Stimulated activated CD8-positive, alpha-beta memory T cell treated with anti-CD3 and anti-CD28 coated beads, Interleukin-7, amount 100 ng/mL, for 48 hours (primary cell): ENCODE data around the gene PIMREG.

Experiments
- DNase-seq, 2 donors: peaks; one replicate each; pipeline ENCODE4 v3.0.0-alpha.2; 2020; ENCODE audit warnings: low read depth in 1 of 2; ENCODE audit errors: extremely low read depth in 1 of 2

Gene PIMREG, protein sequence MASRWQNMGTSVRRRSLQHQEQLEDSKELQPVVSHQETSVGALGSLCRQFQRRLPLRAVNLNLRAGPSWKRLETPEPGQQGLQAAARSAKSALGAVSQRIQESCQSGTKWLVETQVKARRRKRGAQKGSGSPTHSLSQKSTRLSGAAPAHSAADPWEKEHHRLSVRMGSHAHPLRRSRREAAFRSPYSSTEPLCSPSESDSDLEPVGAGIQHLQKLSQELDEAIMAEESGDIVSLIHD

DNA sequence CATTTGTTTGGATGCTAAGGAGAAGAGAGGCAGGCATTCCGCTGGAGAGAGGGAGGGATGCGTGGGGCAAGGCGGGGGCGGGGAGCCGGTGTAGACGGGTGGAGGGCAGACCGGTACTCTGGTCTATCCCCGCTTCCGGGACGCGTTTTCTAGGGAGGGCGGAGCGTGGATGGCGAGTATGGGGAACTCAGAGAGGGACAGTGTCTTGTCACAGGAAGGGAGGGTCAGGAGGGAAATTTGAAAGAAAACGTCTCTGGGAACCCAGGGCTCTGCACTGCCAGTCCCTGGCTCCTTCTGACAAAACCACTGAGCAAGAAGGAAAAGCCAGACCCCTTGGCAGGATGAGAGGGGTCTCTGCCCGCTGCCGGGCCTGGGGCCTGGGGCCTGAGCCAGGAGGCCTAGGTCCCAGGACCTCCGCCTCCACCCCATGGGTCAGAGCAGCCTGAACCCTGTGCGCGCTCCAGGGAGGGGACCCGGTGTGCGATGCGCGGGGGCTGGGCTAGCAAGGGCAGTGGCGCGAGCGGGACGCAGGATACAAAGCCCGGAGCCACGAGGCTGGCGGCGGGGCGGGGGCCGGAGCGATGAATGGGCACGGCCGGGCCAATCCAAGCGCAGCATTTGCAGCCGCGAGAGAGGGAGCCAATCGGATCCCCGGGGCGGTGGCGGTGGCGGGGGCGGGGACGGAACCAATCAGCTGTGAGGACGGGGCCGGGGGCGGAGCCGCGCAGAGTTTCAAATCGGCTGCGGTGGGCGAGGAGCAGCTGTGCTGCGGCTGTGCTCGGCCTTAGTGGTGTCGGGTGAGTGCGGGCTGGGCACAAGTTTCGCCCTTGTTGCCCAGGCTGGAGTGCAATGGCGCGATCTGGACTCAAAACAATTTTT is at the start of gene PIMREG:
TSS of gene PIMREG (plus strand) at position 764 of the 879 bp plus-strand sequence. CDS start 656 bp downstream, outside the sequence.
- DNase-seq: peak; percentile 86 to 93

DNA sequence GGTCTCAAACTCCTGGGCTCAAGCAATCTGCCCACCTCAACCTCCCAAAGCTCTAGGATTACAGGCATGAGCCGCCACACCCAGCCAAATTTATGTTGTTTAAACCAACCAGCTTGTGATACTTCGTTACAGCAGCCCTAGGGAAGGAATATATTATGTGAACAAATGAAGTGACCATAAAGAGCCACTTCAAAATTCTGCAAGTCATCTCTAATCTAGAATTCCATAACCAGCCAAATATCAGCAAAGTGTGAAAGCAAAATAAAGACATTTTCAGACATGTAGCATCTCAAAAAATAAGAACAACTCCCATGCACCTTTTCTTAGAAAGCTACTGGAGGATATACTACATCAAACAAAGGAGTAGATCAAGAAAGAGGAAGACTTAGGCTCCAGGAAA is 45.3 kb upstream of the PIMREG start:
- DNase-seq: no peak

DNA sequence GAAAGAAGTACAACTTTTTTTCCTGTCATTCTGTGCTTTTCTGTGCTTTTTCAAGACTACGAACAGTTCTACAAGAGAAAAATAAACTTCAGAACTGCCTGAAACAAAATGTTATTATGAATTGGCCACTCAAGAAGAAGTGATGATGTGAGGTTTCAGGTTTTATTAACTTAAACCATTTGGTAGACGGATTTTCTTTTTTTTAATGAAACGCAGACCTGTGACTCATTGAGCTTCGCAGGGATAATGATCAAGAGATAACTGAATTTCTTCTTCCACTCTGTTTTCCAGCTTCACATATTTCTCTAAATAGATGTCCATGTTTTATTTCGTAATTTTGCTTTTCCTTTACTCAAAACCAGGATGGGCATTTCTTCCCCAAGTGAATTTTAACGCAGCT is 42.0 kb upstream of the PIMREG start:
- no peak for DNase-seq

DNA sequence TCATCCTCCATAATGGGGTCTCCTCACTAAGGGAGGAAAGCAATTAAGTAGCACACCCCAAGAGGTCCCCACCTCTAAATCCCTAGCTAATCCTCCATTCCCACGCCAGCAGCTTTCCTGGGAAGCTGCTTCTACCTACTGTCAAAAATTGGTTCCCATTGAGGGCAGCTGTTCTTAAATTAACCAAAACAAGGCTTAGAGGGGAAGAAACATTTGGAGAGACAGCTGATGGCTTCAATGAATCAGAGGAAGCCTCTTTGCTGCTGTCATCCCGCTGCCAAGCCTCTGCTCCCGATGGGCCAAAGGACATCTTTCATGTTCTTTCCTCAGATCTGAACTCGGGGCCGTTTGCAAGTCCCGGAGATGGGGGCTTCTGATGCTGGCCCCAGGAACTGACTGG is 36.0 kb upstream of the PIMREG start:
- DNase-seq: no peak

DNA sequence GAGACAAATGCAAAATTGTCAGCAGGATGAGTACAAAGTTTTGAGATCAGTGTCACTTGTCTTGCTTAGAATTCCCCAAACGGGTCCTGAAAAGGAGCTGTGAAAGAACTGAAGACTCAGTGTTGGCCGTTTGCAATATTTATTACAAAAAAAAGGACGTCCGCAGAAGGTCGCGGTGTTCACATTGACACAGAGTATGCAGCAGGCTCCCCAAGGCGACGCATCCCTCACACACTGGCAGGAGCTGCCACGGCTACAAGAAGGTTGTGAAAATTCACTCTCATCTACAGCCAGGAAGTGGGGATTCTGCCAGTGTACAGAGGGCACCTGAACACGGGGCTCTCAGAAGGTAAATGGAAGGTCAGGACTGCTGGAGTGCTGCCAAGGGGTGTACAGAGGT is 35.5 kb upstream of the PIMREG start:
- DNase-seq: no peak

DNA sequence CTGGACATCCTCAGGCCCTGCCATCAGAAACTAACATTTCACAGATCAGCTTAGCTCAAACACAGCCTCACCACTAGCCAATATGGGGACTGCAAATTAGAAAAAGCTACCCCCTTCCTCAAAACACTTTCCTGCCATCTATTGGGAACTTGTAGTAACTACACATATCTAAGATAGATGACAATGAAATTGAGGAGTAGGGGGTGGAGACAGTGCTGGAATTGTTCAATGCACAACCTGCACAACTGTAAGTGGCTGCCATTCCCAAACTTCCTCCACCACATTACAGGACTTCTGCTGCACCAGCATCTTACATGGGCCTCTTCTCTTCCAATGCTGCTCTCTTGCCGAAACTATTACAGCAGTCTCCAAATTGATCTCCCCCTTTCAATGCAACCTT is 31.2 kb upstream of the PIMREG start:
- DNase-seq: no peak

DNA sequence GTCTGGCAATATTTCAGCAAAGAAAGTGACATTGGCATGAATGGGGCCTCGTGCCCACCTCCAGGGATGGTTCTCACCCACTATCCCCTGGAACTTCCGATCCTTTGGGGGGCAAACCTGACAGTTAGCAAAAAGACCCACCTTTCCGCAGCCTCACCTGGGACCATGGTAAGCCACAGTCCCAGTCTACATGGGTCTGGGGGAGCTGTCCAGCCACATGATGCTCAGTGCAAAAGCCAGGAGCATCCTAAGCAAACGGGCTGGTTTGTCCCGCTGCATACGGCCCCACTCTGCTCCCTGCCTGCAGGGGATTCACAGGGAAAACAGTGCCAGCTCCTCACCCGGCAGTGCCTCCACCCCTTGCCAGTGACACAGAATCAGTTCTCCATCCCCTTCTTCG is 28.6 kb upstream of the PIMREG start:
- DNase-seq: no peak

DNA sequence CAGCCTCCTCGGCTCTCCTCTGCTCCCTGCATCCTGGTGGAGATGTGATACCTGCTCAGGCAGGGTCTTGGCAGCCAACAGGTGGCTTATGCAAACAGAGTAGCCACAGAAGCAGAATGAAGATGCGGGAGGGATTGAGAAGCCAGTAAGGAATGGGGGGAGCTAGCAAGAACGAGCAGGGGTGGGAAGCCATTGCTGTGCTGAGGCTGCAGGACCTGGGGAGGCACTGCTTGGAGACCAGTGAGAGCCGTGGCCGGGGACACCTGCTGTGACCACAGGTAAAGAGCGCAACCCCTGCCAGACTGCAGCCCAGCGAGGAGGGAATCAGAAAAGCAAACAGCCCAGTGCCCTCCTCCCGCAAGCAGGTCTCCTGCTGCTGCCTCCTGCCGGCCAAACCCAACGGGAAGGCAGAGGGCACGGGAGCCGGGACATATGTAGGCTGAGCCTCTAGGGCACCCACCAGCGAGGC is 24.0 kb upstream of the PIMREG start:
- DNase-seq: no peak

DNA sequence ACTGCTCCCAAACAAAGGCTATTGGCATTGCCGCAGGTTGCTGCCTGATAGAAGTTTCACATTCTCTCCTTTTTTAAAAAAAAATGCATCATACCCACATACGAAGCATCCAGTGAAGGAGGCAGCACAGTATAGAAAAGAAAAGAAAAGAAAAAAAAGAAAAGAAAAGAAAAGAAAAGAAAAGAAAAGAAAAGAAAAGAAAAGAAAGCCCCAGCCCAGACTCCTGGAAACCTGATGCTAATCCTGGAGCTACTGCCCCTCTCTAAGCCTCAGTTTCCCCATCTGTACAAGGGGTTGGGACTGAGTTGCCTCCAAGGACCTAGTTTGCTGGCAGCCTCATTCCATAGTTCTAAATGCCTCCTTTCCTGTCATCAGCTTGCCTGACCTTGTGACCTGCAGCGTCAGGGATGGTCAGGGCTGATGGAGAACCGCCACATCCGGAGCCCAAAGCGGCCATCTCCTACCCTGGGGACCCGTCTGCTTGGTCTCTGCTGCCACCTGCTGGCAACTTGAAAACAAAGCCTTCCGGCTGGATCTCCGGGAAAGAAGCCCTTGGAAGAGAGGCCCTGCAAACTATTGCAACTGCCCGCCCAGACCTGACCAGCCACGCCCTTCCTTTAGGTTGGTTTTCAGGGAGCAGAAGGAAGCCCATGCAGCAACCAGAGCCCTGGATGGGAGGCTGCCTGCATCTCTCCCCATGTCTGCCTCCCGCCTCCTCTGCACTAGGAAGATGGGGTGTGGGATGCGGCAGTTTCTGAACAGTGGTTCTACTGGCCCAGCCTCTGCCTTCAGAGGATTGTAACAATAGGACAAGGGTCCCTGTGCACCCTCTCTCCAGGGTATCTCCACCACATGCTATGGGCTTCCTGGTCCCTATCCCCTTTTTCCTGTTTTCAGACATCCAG is 22.3 kb upstream of the PIMREG start:
- DNase-seq: peak; percentile 29 to 54

DNA sequence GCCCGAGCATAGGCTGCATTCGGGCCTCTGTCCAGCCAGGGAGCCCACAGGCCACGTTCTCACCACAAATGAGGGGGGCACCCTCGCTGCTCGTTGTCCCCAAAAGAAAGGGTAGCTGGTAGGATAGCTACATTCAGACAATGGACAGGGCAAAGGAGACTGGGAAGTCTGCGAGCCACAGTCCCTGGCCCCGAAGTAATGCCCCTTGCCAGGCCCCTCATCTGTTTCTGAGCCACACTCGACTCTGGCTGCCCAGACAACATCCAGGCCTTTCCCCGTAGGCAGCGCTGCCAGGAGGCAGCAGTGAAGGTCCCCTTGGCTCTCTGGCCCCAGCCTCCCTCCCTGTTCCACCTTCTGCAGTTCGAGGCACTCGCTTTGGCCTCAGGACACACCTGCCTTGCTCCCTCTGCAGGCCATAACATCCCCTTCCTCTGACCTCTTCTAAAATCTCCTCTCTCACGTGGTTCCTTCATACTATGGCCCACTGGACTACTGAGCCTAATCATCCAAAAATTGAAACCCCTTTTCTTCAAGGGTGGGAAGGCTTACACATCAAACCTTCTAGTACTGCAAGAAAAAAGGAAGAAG is 21.5 kb upstream of the PIMREG start:
- DNase-seq: no peak

DNA sequence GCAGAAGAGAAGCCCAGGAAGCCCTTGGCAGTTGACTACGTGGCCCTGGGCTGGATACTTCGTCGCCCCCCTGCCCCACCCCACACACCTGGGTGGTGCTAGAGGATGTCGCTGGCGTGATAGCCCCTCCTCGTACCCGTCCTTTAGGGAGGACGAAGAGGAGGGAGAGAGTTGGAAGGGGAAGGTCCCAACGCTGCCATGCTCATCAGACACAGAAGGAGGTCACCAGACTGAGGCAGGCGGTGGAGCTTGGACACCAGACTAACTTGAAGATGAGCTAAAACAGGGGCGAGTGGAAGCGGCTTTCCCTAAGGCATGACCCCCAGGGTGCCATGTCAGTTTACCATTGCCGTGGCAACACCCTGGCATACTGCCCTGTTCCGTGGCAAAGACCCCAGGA is 20.3 kb upstream of the PIMREG start:
- no peak for DNase-seq

DNA sequence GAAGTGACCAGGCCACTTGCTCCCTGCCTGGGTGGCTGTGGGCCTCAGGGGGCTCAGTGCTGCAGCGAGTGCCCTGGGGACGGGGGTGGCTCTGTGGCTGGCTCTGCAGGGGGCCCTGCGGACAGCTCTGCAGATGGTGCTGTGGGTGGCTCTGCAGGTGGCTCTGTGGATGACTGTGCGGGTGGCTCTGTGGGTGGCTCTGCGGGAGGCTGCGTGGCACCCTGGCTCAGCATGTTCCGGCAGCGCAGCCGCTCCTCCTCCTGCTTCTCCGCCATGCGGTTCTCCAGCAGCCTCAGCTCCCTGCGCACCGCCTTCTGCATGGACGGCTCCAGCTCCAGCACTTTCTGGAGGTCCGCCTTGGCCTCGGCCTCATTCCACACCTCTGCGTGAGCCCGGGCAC is 18.8 kb upstream of the PIMREG start:
- no peak for DNase-seq

DNA sequence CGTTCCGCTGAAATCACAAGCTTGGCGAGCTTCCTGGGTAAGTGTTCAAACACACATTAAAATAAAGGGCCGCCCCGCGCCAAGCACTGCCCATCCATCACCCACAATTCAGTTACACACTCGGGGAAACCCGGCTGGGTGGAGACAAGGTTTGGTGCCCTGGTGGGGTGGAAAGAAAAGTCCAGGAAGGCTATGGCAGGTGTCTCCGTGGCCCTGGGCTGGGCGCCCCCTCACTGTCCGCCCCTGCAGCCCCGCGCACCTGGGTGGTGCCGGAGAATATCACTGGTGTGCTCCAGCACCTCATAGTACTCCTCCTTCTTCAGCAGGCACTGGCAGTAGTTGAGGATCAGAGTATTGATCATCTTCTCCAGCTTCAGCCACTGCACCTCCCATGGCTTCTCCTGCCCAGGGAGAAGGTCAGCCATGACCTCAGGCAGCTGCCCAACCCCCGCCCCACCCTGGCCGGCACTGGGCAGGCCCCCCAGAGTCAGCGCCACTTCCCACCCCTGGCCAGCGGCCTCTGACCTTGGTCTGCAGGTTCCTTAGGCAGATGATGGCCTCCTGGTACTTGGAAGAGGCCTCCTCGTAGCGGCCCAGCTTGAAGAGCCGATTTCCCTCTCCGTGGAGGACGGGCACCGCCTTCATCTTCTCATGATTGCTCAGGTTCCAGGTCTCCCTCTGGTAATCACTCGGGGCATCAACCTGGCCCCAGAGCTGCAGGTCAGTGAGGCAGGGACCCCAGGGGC is 17.7 kb upstream of the PIMREG start:
- no peak for DNase-seq

DNA sequence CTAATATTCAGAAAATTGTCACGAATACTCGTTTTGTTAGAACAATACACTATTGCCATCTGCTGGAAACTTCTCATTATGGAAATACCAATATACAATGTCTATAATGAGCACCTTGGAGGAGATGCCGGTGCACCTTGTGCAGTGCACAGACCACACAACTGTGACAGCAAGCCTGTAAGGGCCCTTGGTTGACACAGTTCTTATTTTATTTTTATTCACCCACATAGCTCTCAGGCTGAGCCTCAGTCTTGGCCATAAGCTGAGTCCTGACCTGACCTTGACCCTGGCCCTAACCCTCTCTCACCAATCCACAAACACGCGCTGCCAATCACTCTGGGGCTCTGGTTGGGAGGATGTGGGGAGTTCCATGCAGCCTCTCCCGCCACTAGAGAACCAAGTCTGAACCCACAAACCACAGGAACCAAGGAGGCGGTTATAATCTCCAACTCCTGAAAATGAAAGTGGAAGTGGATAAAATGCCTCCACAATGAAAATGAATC is 16.9 kb upstream of the PIMREG start:
- peak; percentile 13 to 40 for DNase-seq

DNA sequence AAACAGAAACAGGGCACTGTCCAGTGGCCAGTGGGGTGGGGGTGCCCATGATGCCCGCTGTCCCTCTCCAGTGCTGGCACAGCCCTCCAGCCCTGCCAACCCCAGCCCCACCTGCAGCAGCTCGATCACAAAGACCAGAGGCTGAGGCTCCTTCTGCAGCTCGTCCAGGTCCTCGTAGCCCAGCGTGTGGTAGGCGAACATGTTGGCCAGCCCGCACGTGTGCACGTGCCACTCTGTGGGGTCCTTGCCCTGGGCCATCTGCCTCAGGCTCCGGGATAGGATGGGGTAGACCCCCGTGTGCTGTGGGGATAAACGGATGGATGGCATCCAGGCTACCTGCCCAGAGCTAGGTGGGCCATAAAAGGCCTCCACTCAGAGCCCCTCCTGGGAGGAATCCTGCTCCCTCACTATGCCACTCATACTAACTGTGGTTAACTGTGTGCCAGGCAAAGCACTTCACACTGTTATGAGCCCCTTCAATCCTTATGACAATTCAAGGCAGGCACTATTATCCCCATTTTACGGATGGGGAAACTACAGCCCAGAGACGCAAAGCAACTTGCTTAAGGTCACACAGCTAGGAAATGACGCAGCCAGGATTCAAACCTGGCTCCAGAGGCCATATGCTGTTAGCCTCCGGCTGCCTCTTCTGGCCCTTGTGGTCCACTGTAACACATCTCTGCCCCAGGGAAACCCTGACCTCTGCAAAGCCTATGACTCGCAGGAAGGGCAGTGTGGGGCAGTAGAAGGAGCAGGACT is 15.9 kb upstream of the PIMREG start:
- no peak for DNase-seq

DNA sequence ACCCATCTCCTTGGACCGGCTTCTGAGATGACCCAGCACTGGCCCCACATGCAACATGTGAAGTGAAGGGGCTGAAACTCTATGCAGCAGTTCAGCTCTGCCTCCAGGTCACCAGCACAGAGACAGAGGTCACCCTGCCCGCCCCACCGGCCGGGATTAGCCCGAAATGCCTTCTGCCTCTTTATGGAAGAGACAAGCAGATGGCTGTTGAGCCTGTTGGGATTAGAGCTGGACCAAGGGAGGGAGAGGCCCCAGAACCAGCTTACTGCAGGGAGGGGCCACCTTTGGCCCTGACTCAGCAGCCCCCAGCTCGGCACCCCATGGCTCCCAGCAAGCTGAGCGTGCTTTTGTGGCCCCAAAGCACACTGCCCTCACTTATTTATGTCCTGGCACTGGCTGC is 15.0 kb upstream of the PIMREG start:
- DNase-seq: no peak

DNA sequence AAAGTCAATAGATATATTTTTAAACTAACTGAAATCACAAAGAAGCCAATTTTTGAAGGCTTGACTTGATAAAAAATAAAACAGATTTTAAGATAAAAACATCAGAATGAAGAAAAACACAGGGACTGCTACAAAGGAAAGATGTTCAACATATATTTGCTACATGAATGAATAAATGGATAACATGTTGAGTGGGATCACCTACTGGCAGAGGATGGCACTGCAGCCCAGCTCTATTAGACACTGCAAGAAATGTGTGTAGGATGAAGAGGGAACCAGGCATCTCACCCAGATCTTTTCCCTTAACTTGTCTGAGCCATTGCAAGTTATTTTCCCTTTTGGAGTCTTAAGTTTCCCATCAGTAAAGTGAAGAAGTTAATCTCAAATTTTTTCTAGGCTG is 13.5 kb upstream of the PIMREG start:
- no peak for DNase-seq

DNA sequence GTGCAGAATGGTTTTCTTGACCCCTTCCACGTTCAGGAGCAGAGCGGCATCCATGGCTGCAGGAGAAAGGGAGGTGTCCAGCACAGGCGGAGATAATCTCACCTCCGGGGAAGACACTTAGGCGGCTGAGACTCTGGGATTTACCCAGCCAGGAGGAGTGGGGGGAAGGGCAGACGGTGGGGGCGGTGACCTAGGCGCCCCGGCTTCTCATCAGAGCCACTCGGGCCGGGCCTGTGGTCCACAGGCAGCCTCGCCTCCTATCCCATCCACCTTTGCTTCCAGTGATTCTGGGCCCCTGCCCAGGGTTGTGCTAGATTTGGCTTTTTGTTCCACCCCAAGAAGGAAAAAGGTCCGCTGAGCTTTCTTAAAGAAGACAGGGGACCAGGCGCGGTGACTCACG is 9.2 kb upstream of the PIMREG start, which contains the start of gene AIPL1:
TSS of gene AIPL1 (minus strand) at position 71 of the 400 bp plus-strand sequence. CDS start at position 54, 17 bp downstream.
- no peak for DNase-seq

DNA sequence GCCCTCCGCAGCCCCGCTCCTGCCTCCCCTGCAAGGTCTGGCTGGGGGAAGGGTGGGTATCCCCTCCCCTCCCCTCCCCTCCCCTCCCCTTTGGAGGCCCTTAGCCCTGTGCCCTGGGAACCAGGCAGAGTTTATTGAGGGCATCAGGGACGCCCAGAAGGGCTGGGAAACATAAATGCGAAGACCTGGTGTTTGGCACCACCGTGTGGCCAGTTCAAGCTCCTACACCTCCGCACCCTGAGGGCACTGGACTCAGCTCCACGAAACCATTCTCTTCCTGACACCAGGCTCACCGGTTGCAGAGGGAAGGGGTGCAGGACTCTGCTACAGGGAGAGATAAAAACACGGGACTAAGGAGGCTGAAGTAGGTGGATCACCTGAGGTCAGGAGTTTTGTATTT is 8.3 kb upstream of the PIMREG start:
- no peak for DNase-seq
